Glutamatergic neuron (in vitro differentiated cells): Measurements from ENCODE around the gene ABCG1. TPM values are rescaled to one million over a fixed set of nuclear protein-coding genes. Genes with fewer than 3 reads are reported as not detected.

Source experiments
- DNase-seq: peaks from one replicate; pipeline ENCODE4 v3.0.0; 2022
- H3K27ac Mint-ChIP-seq: one replicate; pipeline ENCODE4 v1.8.0; 2020; ENCODE audit warnings: mild to moderate bottlenecking, mixed read lengths, inconsistent platforms; ENCODE audit not compliant: unreplicated experiment
- H3K27me3 Mint-ChIP-seq: one replicate; pipeline ENCODE4 v1.8.0; 2020; ENCODE audit warnings: mild to moderate bottlenecking, moderate library complexity, mixed read lengths, inconsistent platforms; ENCODE audit not compliant: unreplicated experiment
- H3K36me3 Mint-ChIP-seq: one replicate; pipeline ENCODE4 v1.8.0; 2020; ENCODE audit warnings: mild to moderate bottlenecking, mixed read lengths, inconsistent platforms; ENCODE audit not compliant: unreplicated experiment
- H3K4me1 Mint-ChIP-seq: one replicate; pipeline ENCODE4 v1.8.0; 2020; ENCODE audit warnings: mild to moderate bottlenecking, low read depth, mixed read lengths, inconsistent platforms; ENCODE audit not compliant: unreplicated experiment
- H3K4me3 Mint-ChIP-seq: one replicate; pipeline ENCODE4 v1.8.0; 2020; ENCODE audit warnings: mild to moderate bottlenecking, mixed read lengths, inconsistent platforms; ENCODE audit not compliant: unreplicated experiment
- H3K9me3 Mint-ChIP-seq: one replicate; pipeline ENCODE4 v1.8.0; 2020; ENCODE audit warnings: mild to moderate bottlenecking, moderate library complexity, mixed read lengths, inconsistent platforms; ENCODE audit not compliant: unreplicated experiment
- total RNA-seq: library from RNA; stranded (reverse); fragmentation: NEBNext Ultra II Directional; extraction: Animal tissue kit (Norgen Biotek cat#: 25700); gene quantifications from one replicate; pipeline ENCODE4 v1.2.1, GENCODE V29; 2021; ENCODE audit not compliant: unreplicated experiment
- TF ChIP-seq, protein P1 (sequence below): fragments of 200-600 bp; sonication (generic); IDR thresholded peaks from one replicate; pipeline ENCODE4 v1.5.0; 2021; ENCODE audit not compliant: partially characterized antibody, unreplicated experiment

The ABCG1 gene
- total RNA-seq, 1 donor from 2014 or later: 31.9 TPM

DNA sequence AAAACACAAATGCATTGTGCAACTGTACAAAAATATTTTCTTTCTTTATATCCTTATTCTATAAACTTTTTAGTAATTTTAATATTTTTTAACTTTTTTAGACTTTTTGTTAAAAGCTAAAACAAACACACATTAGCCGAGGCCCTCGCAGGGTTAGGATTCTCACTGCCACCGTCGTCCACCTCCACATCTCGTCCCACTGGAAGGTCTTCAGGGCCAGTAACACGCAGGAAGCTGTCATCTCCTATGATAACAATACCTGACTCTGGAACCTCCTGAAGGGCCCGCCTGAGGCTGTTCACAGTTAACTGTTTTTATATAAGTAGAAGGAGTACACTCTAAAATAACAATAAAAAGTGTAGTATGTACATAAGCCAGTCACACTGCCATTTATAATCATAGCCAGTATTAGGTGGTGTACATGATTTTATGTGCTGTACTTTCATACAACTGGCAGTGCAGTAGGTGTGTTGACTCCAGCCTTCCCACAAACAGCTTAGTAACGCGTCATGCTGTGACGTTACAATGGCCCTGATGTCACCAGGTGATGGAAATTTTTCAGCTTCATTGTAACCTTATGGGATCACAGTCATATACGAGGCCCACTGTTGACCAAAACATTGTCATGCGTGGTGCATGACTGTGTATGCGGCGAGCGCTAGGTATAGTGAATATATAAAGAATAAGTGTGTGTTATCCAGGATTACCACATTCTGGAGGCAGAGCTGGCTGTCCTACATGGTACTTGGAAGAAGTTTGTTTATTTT lies 123.0 kb downstream of the ABCG1 start:
- Mint-ChIP-seq H3K27me3 (no peaks in the 10 kb centered on the region), H3K9me3 (peaks cover 4% of the 10 kb centered on the region), H3K27ac (no peak overlapping the region), H3K36me3 (no peaks in the 10 kb centered on the region), H3K4me3 (no peak overlapping the region), H3K4me1 (peaks cover 18% of the 10 kb centered on the region)
- TF ChIP-seq, protein P1, sequence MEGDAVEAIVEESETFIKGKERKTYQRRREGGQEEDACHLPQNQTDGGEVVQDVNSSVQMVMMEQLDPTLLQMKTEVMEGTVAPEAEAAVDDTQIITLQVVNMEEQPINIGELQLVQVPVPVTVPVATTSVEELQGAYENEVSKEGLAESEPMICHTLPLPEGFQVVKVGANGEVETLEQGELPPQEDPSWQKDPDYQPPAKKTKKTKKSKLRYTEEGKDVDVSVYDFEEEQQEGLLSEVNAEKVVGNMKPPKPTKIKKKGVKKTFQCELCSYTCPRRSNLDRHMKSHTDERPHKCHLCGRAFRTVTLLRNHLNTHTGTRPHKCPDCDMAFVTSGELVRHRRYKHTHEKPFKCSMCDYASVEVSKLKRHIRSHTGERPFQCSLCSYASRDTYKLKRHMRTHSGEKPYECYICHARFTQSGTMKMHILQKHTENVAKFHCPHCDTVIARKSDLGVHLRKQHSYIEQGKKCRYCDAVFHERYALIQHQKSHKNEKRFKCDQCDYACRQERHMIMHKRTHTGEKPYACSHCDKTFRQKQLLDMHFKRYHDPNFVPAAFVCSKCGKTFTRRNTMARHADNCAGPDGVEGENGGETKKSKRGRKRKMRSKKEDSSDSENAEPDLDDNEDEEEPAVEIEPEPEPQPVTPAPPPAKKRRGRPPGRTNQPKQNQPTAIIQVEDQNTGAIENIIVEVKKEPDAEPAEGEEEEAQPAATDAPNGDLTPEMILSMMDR: no peak
- DNase-seq: no peak

- H3K36me3 Mint-ChIP-seq: peaks cover 2% of the 10 kb centered on the region
- H3K9me3 Mint-ChIP-seq: peaks cover 5% of the 10 kb centered on the region
- DNase-seq: no peak
- no peak overlapping the region for H3K27ac Mint-ChIP-seq
- H3K4me3 Mint-ChIP-seq: no peak overlapping the region
- TF ChIP-seq, protein P1: no peak
- H3K4me1 Mint-ChIP-seq: peaks cover 12% of the 10 kb centered on the region
- no peaks in the 10 kb centered on the region for H3K27me3 Mint-ChIP-seq
These were observed 124.2 kb downstream of the ABCG1 start for GRCh38 chr21:42343101-42343500.

DNA sequence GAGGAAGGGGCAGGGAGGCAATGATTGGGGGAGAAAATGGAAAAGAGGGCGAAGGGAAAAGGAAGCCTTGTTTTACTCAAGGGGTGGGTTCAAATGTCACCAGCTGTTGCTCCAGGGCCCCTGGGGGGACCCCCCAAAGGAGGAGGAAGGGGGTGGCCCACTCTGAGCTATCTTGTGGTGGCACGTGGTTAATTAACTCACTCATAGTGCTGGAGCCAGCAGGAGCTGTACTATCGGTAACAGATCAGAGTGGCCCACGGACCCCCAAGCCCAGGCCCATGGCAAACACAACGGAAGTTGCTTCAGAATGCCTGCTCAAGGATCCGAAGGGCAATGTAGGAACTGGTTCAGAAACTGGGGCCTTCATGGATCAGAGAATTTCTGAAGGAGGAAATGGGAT lies 124.6 kb downstream of the ABCG1 start:
- Mint-ChIP-seq H3K4me1 (peaks cover 7% of the 10 kb centered on the region), H3K36me3 (peaks cover 4% of the 10 kb centered on the region), H3K27me3 (no peaks in the 10 kb centered on the region), H3K4me3 (no peak overlapping the region), H3K9me3 (peaks cover 5% of the 10 kb centered on the region), H3K27ac (no peak overlapping the region)
- no peak for DNase-seq
- TF ChIP-seq, protein P1: no peak

DNA sequence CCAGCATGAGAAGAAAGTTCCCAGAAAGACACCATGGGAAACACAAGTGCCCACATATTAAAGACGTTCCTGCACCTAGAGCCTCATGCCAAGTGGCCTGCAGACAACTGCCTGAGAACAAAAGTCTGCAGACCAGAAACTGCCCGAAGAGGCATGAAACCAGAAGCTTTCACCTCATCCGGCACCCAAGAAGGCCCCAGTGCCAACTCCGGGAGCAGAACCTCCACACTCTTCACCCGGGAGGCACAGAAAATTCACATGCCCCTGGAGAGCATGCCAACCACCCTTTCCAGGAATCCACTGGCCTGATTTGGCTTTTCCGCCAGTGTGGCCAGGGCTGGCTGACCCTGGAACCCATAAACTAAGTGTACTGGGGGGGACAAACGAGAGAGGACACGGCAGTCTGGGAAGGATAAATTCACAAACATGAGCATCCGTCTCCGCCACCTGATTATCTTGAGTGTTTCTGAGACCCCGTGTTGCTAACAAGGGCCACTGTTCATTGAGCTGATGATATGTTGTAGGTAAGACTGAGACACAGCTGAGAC lies 125.1 kb downstream of the ABCG1 start:
- DNase-seq: no peak
- H3K9me3 Mint-ChIP-seq: peaks cover 5% of the 10 kb centered on the region
- H3K4me3 Mint-ChIP-seq: no peak overlapping the region
- no peaks in the 10 kb centered on the region for H3K27me3 Mint-ChIP-seq
- peaks cover 4% of the 10 kb centered on the region for H3K36me3 Mint-ChIP-seq
- H3K4me1 Mint-ChIP-seq: peaks cover 2% of the 10 kb centered on the region
- no peak overlapping the region for H3K27ac Mint-ChIP-seq
- TF ChIP-seq, protein P1: no peak

DNA sequence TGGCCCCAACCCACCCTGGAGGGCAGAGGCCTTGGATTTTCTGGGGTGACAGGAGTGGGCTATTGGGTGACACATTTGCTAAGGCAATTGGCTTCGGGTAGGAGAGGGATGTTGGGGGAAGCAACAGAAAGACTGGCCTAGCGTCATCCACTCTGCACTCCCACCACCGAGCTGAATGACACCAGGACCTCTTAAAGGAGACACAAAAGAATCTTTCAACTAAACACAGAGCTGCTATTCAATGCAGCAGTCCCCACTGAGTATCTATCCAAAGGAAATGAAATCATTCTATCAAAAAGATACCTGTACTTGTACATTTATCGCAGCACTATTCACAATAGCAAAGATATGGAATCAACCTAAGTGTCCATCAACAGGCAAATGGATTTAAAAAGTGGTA lies 125.7 kb downstream of the ABCG1 start:
- TF ChIP-seq, protein P1: no peak
- no peak overlapping the region for H3K4me3 Mint-ChIP-seq
- peaks cover 5% of the 10 kb centered on the region for H3K9me3 Mint-ChIP-seq
- H3K36me3 Mint-ChIP-seq: peaks cover 4% of the 10 kb centered on the region
- H3K27ac Mint-ChIP-seq: no peak overlapping the region
- no peak for DNase-seq
- H3K27me3 Mint-ChIP-seq: no peaks in the 10 kb centered on the region
- peaks cover 2% of the 10 kb centered on the region for H3K4me1 Mint-ChIP-seq
